HepG2 (cell line): ENCODE data around the gene RGS10. TPM values are rescaled to one million over a fixed set of nuclear protein-coding genes. Genes with fewer than 3 reads are reported as not detected.

Experiments used
- ATAC-seq: fragments of 200-7000 bp; cut with Tn5 transposase; 3 replicates; pipeline ENCODE4 v1.9.1; 2020; ENCODE audit warnings: mild to moderate bottlenecking, moderate library complexity
- BruUV-seq: library from RNA; stranded (reverse); fragments of 400-500 nt; replicated peaks from 2 replicates; lab custom pipeline; 2021; lab: Mats Ljungman, UMichigan
- CTCF ChIA-PET: fragments of 300-600 bp; formaldehyde crosslinking; extraction: SDS; loops from one replicate; lab custom pipeline; 2021; ENCODE audit warnings: low total read pairs, inconsistent platforms, low intra/inter-chr PET ratio; lab: Yijun Ruan, JAX
- POLR2A ChIA-PET: fragments of 350-600 bp; sonication (Branson Sonifier 250); formaldehyde crosslinking; loops from one replicate; lab custom pipeline; 2020; ENCODE audit warnings: antibody characterized with exemption, inconsistent platforms; lab: Yijun Ruan, JAX
- DNase-seq: peaks from one replicate; pipeline ENCODE4 v3.0.0-alpha.2; 2015; ENCODE audit warnings: low spot score
- FAIRE-seq: peaks from 3 replicates; lab custom pipeline; 2011; peaks lifted over from hg19 to GRCh38; lab: Jason Lieb, UNC
- H2AFZ ChIP-seq: one replicate; pipeline ENCODE4 v1.6.1; 2011; ENCODE audit warnings: low read length, inconsistent platforms
- H3K27ac ChIP-seq: fragments of 300-600 bp; 3 replicates; pipeline ENCODE4 v1.8.0; 2011; ENCODE audit warnings: mixed run types, mild to moderate bottlenecking, mixed read lengths, low read length, inconsistent platforms; ENCODE audit not compliant: insufficient read depth; ENCODE audit errors: extremely low read length
- H3K27me3 ChIP-seq, 2 experiments: fragments of 200-600 bp in 1 of 2; 2 replicates in 1 of 2; 3 replicates in 1 of 2; pipeline versions ENCODE4 v1.6.0 to v1.8.0; 2011; ENCODE audit warnings: low read length in 2 of 2, mild to moderate bottlenecking in 2 of 2, moderate library complexity in 2 of 2, inconsistent platforms in 1 of 2; ENCODE audit not compliant: insufficient read depth in 2 of 2, control insufficient read depth in 1 of 2
- H3K36me3 ChIP-seq, 2 experiments: fragments of 200-600 bp in 1 of 2; replicated peaks in 1 of 2; 2 replicates in 1 of 2; 3 replicates in 1 of 2; pipeline versions ENCODE4 v1.5.1 to v1.8.0; 2011; ENCODE audit warnings: low read length in 2 of 2, inconsistent platforms in 1 of 2; ENCODE audit not compliant: insufficient read depth in 2 of 2, control insufficient read depth in 1 of 2
- H3K4me1 ChIP-seq: 2 replicates; pipeline ENCODE4 v1.5.1; 2012; ENCODE audit warnings: low read length, inconsistent platforms; ENCODE audit not compliant: insufficient read depth
- H3K4me2 ChIP-seq: 2 replicates; pipeline ENCODE4 v1.6.0; 2011; ENCODE audit warnings: low read depth, low read length, inconsistent platforms
- H3K4me3 ChIP-seq, 3 experiments: fragments of 200-600 bp in 1 of 3; sonication (generic), shearing (Covaris generic) in 1 of 3; replicated peaks in 1 of 3; 2 replicates each; pipeline ENCODE4 v1.5.1; 2011 to 2016; ENCODE audit warnings: low read length in 3 of 3, inconsistent platforms in 2 of 3, low read depth in 2 of 3, mild to moderate bottlenecking in 2 of 3, control low read depth in 1 of 3, mixed read lengths in 1 of 3; ENCODE audit not compliant: insufficient read depth in 1 of 3
- H3K79me2 ChIP-seq: one replicate; pipeline ENCODE4 v1.6.1; 2011; ENCODE audit warnings: low read length, inconsistent platforms; ENCODE audit not compliant: insufficient read depth
- H3K9ac ChIP-seq: 2 replicates; pipeline ENCODE4 v1.6.0; 2011; ENCODE audit warnings: mild to moderate bottlenecking, low read depth, low read length, inconsistent platforms; ENCODE audit not compliant: insufficient read depth
- H3K9me3 ChIP-seq: 2 replicates; pipeline ENCODE4 v1.5.1; 2012; ENCODE audit warnings: mild to moderate bottlenecking, low read length
- H4K20me1 ChIP-seq: 2 replicates; pipeline ENCODE4 v1.6.0; 2011; ENCODE audit warnings: inconsistent platforms, mild to moderate bottlenecking, low read length, moderate library complexity; ENCODE audit not compliant: insufficient read depth
- ATF7 ChIP-seq, 2 experiments: fragments of 450-650 bp in 1 of 2; sonication (generic) in 1 of 2; formaldehyde crosslinking in 1 of 2; IDR thresholded peaks; 2 replicates each; pipeline versions ENCODE4 v1.4.0 to v1.6.1; 2016 to 2020; ENCODE audit warnings: antibody characterized with exemption in 1 of 2, mild to moderate bottlenecking in 1 of 2, missing genetic modification reagents in 1 of 2
- CHD4 ChIP-seq: fragments of 200-600 bp; sonication (generic); IDR thresholded peaks from 2 replicates; pipeline ENCODE4 v1.7.0; 2017; ENCODE audit warnings: mild to moderate bottlenecking, low read length, borderline replicate concordance
- ETV6 ChIP-seq: sonication (generic); formaldehyde crosslinking; conservative IDR thresholded peaks from 2 replicates; pipeline ENCODE4 v1.4.0; 2020; ENCODE audit warnings: missing genetic modification reagents
- FOXK1 ChIP-seq: sonication (generic); formaldehyde crosslinking; IDR thresholded peaks from 2 replicates; pipeline ENCODE4 v1.4.0; 2020; ENCODE audit warnings: low read depth, missing genetic modification reagents, borderline replicate concordance
- GPN1 ChIP-seq: sonication (generic); formaldehyde crosslinking; IDR thresholded peaks from 2 replicates; pipeline ENCODE4 v1.5.1; 2020; ENCODE audit warnings: missing genetic modification reagents, borderline replicate concordance
- KLF11 ChIP-seq: IDR thresholded peaks from 2 replicates; pipeline ENCODE4 v1.6.1; 2016; ENCODE audit warnings: missing compliant biosample characterization
- KMT2A ChIP-seq: sonication (generic); formaldehyde crosslinking; IDR thresholded peaks from 2 replicates; pipeline ENCODE4 v1.4.0; 2020; ENCODE audit warnings: missing genetic modification reagents
- NFYB ChIP-seq: sonication (generic); formaldehyde crosslinking; IDR thresholded peaks from 2 replicates; pipeline ENCODE4 v1.4.0; 2020; ENCODE audit warnings: missing genetic modification reagents
- PHF20 ChIP-seq: sonication (generic); formaldehyde crosslinking; IDR thresholded peaks from 2 replicates; pipeline ENCODE4 v1.5.0; 2020; ENCODE audit warnings: mild to moderate bottlenecking, missing genetic modification reagents
- RAD51 ChIP-seq: fragments of 450-650 bp; IDR thresholded peaks from 2 replicates; pipeline ENCODE4 v1.6.1; 2016; ENCODE audit warnings: borderline replicate concordance
- SRSF4 ChIP-seq: fragments of 200-400 bp; formaldehyde crosslinking; IDR thresholded peaks from one replicate; pipeline ENCODE4 v1.6.1; 2018; ENCODE audit warnings: mild to moderate bottlenecking, low read depth, low read length, moderate library complexity; ENCODE audit not compliant: poor library complexity, severe bottlenecking
- ZBTB8A ChIP-seq: sonication (generic); formaldehyde crosslinking; IDR thresholded peaks from 2 replicates; pipeline ENCODE4 v1.4.0; 2020; ENCODE audit warnings: mild to moderate bottlenecking, low read depth, missing genetic modification reagents, borderline replicate concordance
- ZNF260 ChIP-seq: sonication (generic); formaldehyde crosslinking; IDR thresholded peaks from 2 replicates; pipeline ENCODE4 v1.4.0; 2020; ENCODE audit warnings: missing genetic modification reagents, low read depth, mild to moderate bottlenecking, borderline replicate concordance
- ZNF354B ChIP-seq: sonication (generic); formaldehyde crosslinking; IDR thresholded peaks from 2 replicates; pipeline ENCODE4 v1.8.0; 2022; ENCODE audit warnings: mild to moderate bottlenecking, missing genetic modification reagents
- ZNF557 ChIP-seq: sonication (generic); formaldehyde crosslinking; IDR thresholded peaks from 2 replicates; pipeline ENCODE4 v1.4.0; 2020; ENCODE audit warnings: missing genetic modification reagents
- ZSCAN25 ChIP-seq: sonication (generic); formaldehyde crosslinking; IDR thresholded peaks from 2 replicates; pipeline ENCODE4 v1.8.0; 2022; ENCODE audit warnings: mild to moderate bottlenecking, missing genetic modification reagents
- WGBS: methylation state at CpG from one replicate; pipeline ENCODE4 v1.1.6; 2017; ENCODE audit warnings: low lambda C conversion rate; 5-methylcytosine and 5-hydroxymethylcytosine counted together
- in situ Hi-C: cut with HindIII; loops from 2 replicates; pipeline ENCODE4 v1.10.0; 2017; ENCODE audit warnings: low pct_unique_long_range_greater_than_20kb; ENCODE audit not compliant: extremely low pct_ligation_motif_present
- intact Hi-C: fragments of 100-400 bp; cut with micrococcal nuclease; formaldehyde crosslinking; loops from one replicate; pipeline ENCODE4 v1.10.0; 2022; ENCODE audit not compliant: unreplicated experiment
- polyA plus RNA-seq, 8 experiments: library from polyadenylated mRNA; depleted of rRNA in 3 of 8; stranded (reverse) in 7 of 8; unstranded in 1 of 8; fragments of >200 nt; fragmentation: Illumina TruSeq in 4 of 8; extraction: Trizol in 4 of 8; gene quantifications; 2 replicates each; pipeline versions ENCODE4 v1.2.1 to v1.2.3, GENCODE V29; 2011 to 2016; ENCODE audit warnings: low read depth in 4 of 8, missing spikeins in 1 of 8, mixed read lengths in 1 of 8; ENCODE audit not compliant: insufficient read depth in 1 of 8
- total RNA-seq, 5 experiments: library from RNA; depleted of rRNA; stranded (reverse); fragments of >200 nt; fragmentation: Illumina TruSeq; extraction: Trizol; gene quantifications; 2 replicates each; pipeline ENCODE4 v1.2.3, GENCODE V29; 2016; ENCODE audit warnings: low read depth in 1 of 5
- TF ChIP-seq, protein P1 (sequence below): sonication (generic); formaldehyde crosslinking; IDR thresholded peaks from 2 replicates; pipeline ENCODE4 v1.4.0; 2020; ENCODE audit warnings: missing genetic modification reagents

RGS10 gene
- total and polyA plus RNA-seq, 2 of the 13 experiments (the other 11 are each of a cell fraction or from before 2014, with no cell fraction given) = 1.7 to 5.1 TPM

DNA sequence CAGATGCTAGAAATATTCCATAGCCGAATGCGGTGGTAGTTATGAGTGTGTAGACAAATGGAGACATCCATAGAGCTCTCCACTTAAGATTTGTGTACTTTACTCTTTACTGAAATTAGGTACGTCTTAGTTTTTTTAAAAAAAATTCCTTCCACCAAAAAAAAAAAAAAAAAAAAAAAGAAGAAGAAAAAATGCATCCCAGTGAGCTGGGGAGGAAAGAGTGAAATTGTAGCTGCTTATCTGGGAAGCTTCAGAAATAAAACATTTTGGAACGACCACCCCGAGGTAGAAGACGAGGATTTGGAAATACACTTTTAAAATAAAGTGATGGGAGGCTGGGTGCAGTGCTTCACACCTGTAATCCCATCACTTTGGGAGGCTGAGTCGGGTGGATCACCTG lies 53.8 kb downstream of the RGS10 start:
- intact Hi-C loops = no loop called here
- 63% methylated on average over 7 of the region's 7 CpGs for WGBS
- POLR2A ChIA-PET = interaction anchor here (0.6 kb wide), 2 partner anchors 10 to 239 kb away, joined by 3 read pairs; no protein-coding TSS in a partner anchor

More for the DNA sequence above, 53.8 kb downstream of the RGS10 start:
- H3K36me3 ChIP-seq = no peaks in the 10 kb centered on the region
- in situ Hi-C loops = no loop called here
- H4K20me1 ChIP-seq = no peaks in the 10 kb centered on the region
- no peak for FAIRE-seq
- H3K4me3 ChIP-seq = no peak overlapping the region
- TF ChIP-seq ETV6 (no peak), ZSCAN25 (no peak), PHF20 (CRISPR knock-in tag) (no peak), ZNF260 (CRISPR knock-in tag) (no peak), KMT2A (CRISPR knock-in tag) (no peak), RAD51 (no peak), ZNF557 (CRISPR knock-in tag) (no peak), GPN1 (CRISPR knock-in tag) (no peak), CHD4 (no peak), KLF11 (CRISPR knock-in tag) (no peak), ATF7 (IDR thresholded peaks at IDR 0.05) (no peak), ATF7 (CRISPR knock-in tag; IDR thresholded peaks at IDR 0.05) (no peak), ZNF354B (CRISPR knock-in tag) (no peak), NFYB (no peak), ZBTB8A (CRISPR knock-in tag) (no peak), FOXK1 (CRISPR knock-in tag) (no peak), SRSF4 (no peak)
- TF ChIP-seq, protein P1, sequence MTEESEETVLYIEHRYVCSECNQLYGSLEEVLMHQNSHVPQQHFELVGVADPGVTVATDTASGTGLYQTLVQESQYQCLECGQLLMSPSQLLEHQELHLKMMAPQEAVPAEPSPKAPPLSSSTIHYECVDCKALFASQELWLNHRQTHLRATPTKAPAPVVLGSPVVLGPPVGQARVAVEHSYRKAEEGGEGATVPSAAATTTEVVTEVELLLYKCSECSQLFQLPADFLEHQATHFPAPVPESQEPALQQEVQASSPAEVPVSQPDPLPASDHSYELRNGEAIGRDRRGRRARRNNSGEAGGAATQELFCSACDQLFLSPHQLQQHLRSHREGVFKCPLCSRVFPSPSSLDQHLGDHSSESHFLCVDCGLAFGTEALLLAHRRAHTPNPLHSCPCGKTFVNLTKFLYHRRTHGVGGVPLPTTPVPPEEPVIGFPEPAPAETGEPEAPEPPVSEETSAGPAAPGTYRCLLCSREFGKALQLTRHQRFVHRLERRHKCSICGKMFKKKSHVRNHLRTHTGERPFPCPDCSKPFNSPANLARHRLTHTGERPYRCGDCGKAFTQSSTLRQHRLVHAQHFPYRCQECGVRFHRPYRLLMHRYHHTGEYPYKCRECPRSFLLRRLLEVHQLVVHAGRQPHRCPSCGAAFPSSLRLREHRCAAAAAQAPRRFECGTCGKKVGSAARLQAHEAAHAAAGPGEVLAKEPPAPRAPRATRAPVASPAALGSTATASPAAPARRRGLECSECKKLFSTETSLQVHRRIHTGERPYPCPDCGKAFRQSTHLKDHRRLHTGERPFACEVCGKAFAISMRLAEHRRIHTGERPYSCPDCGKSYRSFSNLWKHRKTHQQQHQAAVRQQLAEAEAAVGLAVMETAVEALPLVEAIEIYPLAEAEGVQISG (CRISPR knock-in tag) = no peak
- no peak for ATAC-seq
- no peak overlapping the region for H3K27ac ChIP-seq
- no peaks in the 10 kb centered on the region for H3K9me3 ChIP-seq
- no peak overlapping the region for H3K4me2 ChIP-seq
- no peak overlapping the region for H2AFZ ChIP-seq
- H3K9ac ChIP-seq = no peak overlapping the region
- peaks cover 0 to 20% of the 10 kb centered on the region in 2 experiments; a peak in 3 of 5 replicates for H3K27me3 ChIP-seq
- CTCF ChIA-PET = no interaction called here
- no peak for DNase-seq
- H3K79me2 ChIP-seq = no peaks in the 10 kb centered on the region
- BruUV-seq = no TSS peak
- H3K4me1 ChIP-seq = peaks cover 19% of the 10 kb centered on the region
